ENCODE data around the gene NAA10.
A peak's percentile ranks its signal among the peaks of the same experiment; 100 is the strongest.

Gene NAA10

DNA sequence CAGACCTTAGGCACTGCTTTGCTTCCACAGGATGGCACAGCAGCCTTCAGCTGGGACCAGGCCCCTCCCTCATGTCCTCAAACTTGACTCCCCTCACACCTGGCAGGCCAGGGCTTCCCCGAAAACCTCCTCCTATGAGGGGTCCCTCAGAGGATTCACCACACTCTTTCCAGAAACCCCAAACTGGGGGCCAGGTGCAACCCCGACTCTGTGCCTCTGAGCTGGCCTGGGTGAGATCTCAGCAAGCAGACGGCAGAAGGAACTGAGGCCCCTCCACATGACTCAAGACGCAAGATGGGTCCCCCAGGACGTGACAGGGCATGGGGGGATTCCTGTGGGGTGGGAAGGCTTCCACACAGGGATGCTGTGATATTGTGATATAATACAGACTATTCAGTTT is 30.6 kb upstream of the NAA10 start:
- no peak for TF ChIP-seq CTCF (IDR thresholded peaks at IDR 0.05)
- H3K27ac ChIP-seq = peak overlapping the region in 1 of 2 donors; percentile 40
- no peak for DNase-seq (ENCODE audit: low spot score)
- no peak overlapping the region for H3K4me3 ChIP-seq

GRCh38 chrX:153964105-153964504 is 29.3 kb upstream of the NAA10 start:
- Histone ChIP-seq H3K27ac (no peak overlapping the region), H3K4me3 (no peak overlapping the region)
- no peak for TF ChIP-seq CTCF (IDR thresholded peaks at IDR 0.05)
- no peak for DNase-seq (ENCODE audit: low spot score)

GRCh38 chrX:153963546-153963945 is 28.7 kb upstream of the NAA10 start:
- no peak for TF ChIP-seq CTCF (IDR thresholded peaks at IDR 0.05)
- Histone ChIP-seq H3K27ac (no peak overlapping the region), H3K4me3 (no peak overlapping the region)
- DNase-seq (ENCODE audit: low spot score) = no peak

DNA sequence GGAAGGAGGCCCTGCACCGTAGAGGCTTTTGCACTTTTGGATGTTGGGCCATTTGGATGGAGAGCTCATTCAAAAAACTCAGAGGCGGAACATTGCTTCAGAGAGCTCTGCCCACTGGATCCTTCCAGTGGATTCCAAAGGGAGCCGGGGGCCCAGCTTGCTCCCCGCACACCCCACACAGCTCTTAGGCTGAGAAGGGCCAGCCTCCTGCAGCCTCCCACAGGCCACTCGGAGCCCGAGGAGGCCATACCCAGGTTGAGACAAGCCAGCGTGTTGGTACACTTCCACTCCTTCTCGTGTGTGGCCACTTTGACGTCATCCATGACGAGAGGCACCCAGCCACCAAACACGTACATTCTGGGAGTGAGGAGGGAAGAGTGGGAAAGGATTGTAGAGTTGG is 26.5 kb upstream of the NAA10 start:
- Histone ChIP-seq H3K4me3 (no peak overlapping the region), H3K27ac (no peak overlapping the region)
- no peak for DNase-seq (ENCODE audit: low spot score)
- no peak for TF ChIP-seq CTCF (IDR thresholded peaks at IDR 0.05)

GRCh38 chrX:153960786-153961185 is 25.9 kb upstream of the NAA10 start:
- Histone ChIP-seq H3K27ac (no peak overlapping the region), H3K4me3 (no peak overlapping the region)
- TF ChIP-seq CTCF (IDR thresholded peaks at IDR 0.05) = no peak
- no peak for DNase-seq (ENCODE audit: low spot score)

DNA sequence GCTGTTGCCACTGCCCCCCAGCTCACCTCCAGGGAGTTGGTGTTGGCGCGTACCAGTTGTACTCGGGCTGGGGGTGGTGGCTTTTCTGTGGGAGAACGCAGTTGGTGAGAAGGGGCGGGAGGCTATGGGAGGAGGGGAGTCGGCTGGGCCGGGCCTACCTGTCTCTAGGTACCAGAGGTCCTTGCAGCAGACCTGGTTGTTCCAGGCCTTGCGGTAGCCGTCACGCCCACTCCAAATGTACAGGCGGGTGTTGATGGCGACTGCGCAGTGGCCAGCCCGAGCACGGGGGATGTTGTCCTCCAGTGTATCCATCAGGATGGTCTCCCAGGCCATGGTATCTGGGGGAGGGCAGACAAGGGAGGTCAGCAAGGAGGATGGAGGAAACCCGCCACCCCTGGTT is 25.2 kb upstream of the NAA10 start:
- TF ChIP-seq CTCF (IDR thresholded peaks at IDR 0.05) = no peak
- DNase-seq (ENCODE audit: low spot score) = no peak
- Histone ChIP-seq H3K27ac (no peak overlapping the region), H3K4me3 (no peak overlapping the region)

- no peak overlapping the region for H3K27ac ChIP-seq
- no peak for DNase-seq (ENCODE audit: low spot score)
- H3K4me3 ChIP-seq = no peak overlapping the region
- no peak for TF ChIP-seq CTCF (IDR thresholded peaks at IDR 0.05)
Observed at GRCh38 chrX:153959649-153960048, 24.8 kb upstream of the NAA10 start.
